ENCODE results near the gene VEPH1.

The VEPH1 gene

DNA sequence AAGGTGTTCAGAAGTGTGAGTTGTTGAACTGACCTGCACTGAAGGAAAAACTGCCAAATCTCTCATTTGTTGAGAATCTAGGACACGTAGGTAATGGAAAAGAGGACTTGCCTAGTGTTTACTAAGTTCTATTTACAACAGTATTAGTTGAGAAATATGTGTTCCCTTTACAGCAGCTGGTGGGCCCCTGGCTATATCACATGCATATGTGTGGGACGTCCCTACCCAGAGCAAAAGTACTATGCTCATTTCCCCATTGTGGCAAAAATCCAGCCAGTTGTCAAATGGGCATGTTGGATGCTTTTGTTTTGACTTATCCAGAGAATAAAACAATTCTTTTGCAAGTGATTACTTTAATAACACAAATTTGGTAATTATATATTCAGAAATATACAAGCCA, 179.9 kb downstream of the VEPH1 start:
- Histone ChIP-seq H3K4me3 (ENCODE audit: low read depth, low read length) (no peak overlapping the region), H3K27me3 (ENCODE audit: control insufficient read depth, insufficient read depth, low read length) (no peaks in the 10 kb centered on the region), H3K9ac (ENCODE audit: low read length) (no peak overlapping the region), H3K27ac (ENCODE audit: low read depth, low read length) (no peak overlapping the region), H3K4me1 (ENCODE audit: control insufficient read depth, insufficient read depth, low read length) (no peaks in the 10 kb centered on the region), H3K9me3 (ENCODE audit: control insufficient read depth, insufficient read depth, low read depth, low read length) (no peaks in the 10 kb centered on the region), H3K36me3 (ENCODE audit: control insufficient read depth, insufficient read depth, low read length) (no peaks in the 10 kb centered on the region)

DNA sequence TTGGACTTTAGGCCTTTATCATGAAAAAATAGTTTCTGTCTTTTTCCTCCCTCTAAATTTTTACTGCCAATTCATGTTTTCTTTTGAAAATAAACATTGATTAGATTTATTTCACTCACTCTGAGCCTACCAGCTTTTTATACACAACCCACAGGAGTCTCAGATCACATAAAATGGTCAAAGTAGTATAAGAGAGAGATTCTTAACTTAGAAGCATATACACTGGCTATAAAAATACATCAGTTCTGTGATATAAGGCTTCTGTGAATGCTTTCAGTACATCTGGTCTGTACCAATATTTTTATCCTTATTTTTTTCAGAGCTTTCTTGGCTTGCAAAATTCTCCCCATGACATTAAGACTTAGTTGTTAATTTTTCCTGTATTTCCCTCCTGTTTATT, 183.5 kb downstream of the VEPH1 start:
- no peaks in the 10 kb centered on the region for H3K4me1 ChIP-seq (ENCODE audit: control insufficient read depth, insufficient read depth, low read length)
- H3K4me3 ChIP-seq (ENCODE audit: low read depth, low read length), result no peak overlapping the region
- no peak overlapping the region for H3K9ac ChIP-seq (ENCODE audit: low read length)
- H3K9me3 ChIP-seq (ENCODE audit: control insufficient read depth, insufficient read depth, low read depth, low read length), result no peaks in the 10 kb centered on the region
- no peaks in the 10 kb centered on the region for H3K36me3 ChIP-seq (ENCODE audit: control insufficient read depth, insufficient read depth, low read length)
- H3K27ac ChIP-seq (ENCODE audit: low read depth, low read length), result no peak overlapping the region
- H3K27me3 ChIP-seq (ENCODE audit: control insufficient read depth, insufficient read depth, low read length), result no peaks in the 10 kb centered on the region

DNA sequence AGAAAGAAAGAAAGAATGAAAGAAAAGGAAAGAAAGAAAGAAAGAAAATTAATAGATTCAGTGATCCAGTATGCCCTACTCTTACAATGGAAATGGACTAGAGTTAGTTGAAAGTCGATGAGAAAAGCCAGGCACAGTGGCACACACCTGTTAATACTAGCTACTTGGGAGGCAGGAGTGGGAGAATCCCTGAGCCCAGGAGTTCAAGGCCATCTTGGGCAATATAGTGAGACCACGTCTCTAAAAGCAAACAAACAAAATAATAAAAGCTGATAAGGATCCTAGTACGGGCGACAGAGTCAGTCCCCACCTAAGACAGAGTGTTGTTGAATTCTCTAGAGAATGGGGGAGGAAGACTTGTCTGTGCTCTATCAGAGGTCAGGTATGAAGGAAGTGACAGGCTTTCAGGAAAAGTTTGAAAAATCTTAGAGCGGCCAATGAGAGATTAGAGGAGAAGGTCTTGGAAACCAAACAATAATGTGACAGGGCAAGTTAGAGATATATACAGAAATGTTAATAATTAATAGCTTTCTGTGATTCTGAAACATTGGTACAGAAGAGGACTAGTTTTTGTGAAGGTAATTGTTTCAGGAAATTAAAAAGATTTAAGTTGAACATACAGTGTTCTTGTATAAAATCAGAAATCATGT, 184.5 kb downstream of the VEPH1 start:
- no peaks in the 10 kb centered on the region for H3K9me3 ChIP-seq (ENCODE audit: control insufficient read depth, insufficient read depth, low read depth, low read length)
- H3K27ac ChIP-seq (ENCODE audit: low read depth, low read length), result no peak overlapping the region
- H3K4me1 ChIP-seq (ENCODE audit: control insufficient read depth, insufficient read depth, low read length), result no peaks in the 10 kb centered on the region
- H3K27me3 ChIP-seq (ENCODE audit: control insufficient read depth, insufficient read depth, low read length), result no peaks in the 10 kb centered on the region
- no peak overlapping the region for H3K4me3 ChIP-seq (ENCODE audit: low read depth, low read length)
- H3K9ac ChIP-seq (ENCODE audit: low read length), result no peak overlapping the region
- H3K36me3 ChIP-seq (ENCODE audit: control insufficient read depth, insufficient read depth, low read length), result no peaks in the 10 kb centered on the region

DNA sequence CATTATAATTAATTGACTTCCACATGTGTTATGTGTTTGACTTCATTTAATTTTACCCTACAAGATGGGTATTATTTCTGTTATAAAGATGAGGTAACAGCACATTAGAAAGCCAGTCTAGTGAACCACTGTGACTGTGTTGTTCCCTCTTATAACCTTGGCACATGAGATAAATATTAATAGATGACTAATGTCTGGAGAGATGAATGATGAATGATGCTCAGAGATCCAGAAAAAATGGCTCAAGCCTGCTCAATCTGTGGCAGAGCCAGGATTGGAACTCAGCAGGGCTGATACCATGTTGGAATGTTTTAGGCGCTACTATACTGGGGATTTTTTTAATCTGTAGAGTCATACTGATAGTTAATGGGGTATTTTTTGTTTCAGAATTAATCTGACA, 185.3 kb downstream of the VEPH1 start:
- no peak overlapping the region for H3K27ac ChIP-seq (ENCODE audit: low read depth, low read length)

DNA sequence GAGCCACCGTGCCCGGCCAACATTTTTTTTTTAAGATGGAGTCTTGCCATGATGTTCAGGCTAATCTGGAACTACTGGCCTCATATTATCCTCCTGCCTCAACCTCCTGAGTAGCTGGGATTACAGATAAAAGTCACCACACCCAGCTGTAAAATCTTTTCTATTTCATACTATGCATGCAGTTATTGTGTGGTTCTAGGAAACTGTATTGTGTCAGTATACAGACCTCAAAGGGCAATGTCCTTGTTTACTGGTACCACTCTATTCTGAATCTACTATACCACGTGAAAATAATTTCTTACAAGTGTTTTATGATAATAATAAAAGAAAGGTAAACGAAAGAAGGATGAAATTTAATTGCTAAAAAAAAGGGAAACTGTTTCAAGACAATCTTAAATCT, 190.0 kb downstream of the VEPH1 start:
- H3K4me3 ChIP-seq (ENCODE audit: low read depth, low read length), result no peak overlapping the region
- no peak overlapping the region for H3K9ac ChIP-seq (ENCODE audit: low read length)
- H3K36me3 ChIP-seq (ENCODE audit: control insufficient read depth, insufficient read depth, low read length), result no peaks in the 10 kb centered on the region
- H3K9me3 ChIP-seq (ENCODE audit: control insufficient read depth, insufficient read depth, low read depth, low read length), result no peaks in the 10 kb centered on the region
- H3K27me3 ChIP-seq (ENCODE audit: control insufficient read depth, insufficient read depth, low read length), result no peaks in the 10 kb centered on the region
- no peak overlapping the region for H3K27ac ChIP-seq (ENCODE audit: low read depth, low read length)
- H3K4me1 ChIP-seq (ENCODE audit: control insufficient read depth, insufficient read depth, low read length), result no peaks in the 10 kb centered on the region

More for the DNA sequence above, 185.3 kb downstream of the VEPH1 start:
- Histone ChIP-seq H3K9ac (ENCODE audit: low read length) (no peak overlapping the region), H3K4me3 (ENCODE audit: low read depth, low read length) (no peak overlapping the region), H3K9me3 (ENCODE audit: control insufficient read depth, insufficient read depth, low read depth, low read length) (no peaks in the 10 kb centered on the region), H3K27me3 (ENCODE audit: control insufficient read depth, insufficient read depth, low read length) (no peaks in the 10 kb centered on the region), H3K4me1 (ENCODE audit: control insufficient read depth, insufficient read depth, low read length) (no peaks in the 10 kb centered on the region), H3K36me3 (ENCODE audit: control insufficient read depth, insufficient read depth, low read length) (no peaks in the 10 kb centered on the region)

DNA sequence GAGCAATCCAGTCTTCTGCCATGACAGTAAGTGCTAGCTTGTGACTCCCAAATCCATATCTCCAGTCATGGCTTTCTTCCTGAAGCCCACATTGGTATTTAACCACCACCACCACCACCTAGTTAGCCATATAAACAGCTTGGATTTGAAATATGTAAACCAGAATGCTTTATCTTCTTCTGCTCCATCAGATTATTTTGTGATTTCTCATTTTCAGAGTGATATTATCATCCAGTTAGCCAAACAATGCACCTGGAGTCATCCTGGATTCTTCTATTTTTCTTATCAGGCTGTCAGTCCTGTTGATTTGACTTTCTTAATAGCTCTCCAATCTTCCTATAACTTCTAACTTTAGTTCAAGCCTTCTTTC, 190.9 kb downstream of the VEPH1 start:
- Histone ChIP-seq H3K4me1 (ENCODE audit: control insufficient read depth, insufficient read depth, low read length) (no peaks in the 10 kb centered on the region), H3K4me3 (ENCODE audit: low read depth, low read length) (no peak overlapping the region), H3K27ac (ENCODE audit: low read depth, low read length) (no peak overlapping the region), H3K36me3 (ENCODE audit: control insufficient read depth, insufficient read depth, low read length) (no peaks in the 10 kb centered on the region), H3K9me3 (ENCODE audit: control insufficient read depth, insufficient read depth, low read depth, low read length) (no peaks in the 10 kb centered on the region), H3K27me3 (ENCODE audit: control insufficient read depth, insufficient read depth, low read length) (no peaks in the 10 kb centered on the region), H3K9ac (ENCODE audit: low read length) (no peak overlapping the region)

DNA sequence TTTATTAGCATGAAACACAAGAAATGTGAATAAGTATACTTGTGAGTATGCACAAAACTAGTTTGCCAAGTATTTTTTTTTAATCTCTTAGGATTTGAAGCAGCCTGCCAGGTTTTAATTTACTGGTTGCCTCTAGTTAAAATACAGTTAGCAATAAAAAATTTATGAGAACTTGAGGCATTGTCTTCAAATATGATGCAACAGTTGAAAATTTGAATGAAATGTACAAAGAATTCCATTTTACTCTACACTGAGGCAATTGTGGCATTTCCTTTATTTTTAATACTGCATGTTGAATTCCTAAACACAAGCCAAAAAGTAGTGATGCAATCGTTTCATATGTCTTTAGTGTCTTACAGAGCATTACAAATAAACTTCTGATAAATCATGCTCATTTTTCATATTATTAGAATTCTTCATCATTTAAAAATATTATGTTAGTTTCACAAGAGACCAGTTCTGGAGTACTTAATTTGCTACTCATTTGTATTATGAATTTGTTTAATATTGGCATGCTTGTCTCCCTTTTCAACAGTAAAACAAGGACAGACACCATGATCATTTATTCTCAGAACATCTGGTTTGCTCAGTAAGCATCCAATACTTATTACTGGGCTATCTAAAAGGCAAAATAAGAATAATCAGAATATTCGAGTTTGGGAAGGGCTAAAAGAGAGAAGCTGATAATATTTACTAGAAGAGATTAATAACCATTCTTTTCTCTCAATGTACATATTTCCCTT, 191.4 kb downstream of the VEPH1 start:
- H3K4me1 ChIP-seq (ENCODE audit: control insufficient read depth, insufficient read depth, low read length), result no peaks in the 10 kb centered on the region
- no peaks in the 10 kb centered on the region for H3K36me3 ChIP-seq (ENCODE audit: control insufficient read depth, insufficient read depth, low read length)
- no peak overlapping the region for H3K9ac ChIP-seq (ENCODE audit: low read length)
- no peaks in the 10 kb centered on the region for H3K9me3 ChIP-seq (ENCODE audit: control insufficient read depth, insufficient read depth, low read depth, low read length)
- H3K4me3 ChIP-seq (ENCODE audit: low read depth, low read length), result no peak overlapping the region
- H3K27me3 ChIP-seq (ENCODE audit: control insufficient read depth, insufficient read depth, low read length), result no peaks in the 10 kb centered on the region
- no peak overlapping the region for H3K27ac ChIP-seq (ENCODE audit: low read depth, low read length)

DNA sequence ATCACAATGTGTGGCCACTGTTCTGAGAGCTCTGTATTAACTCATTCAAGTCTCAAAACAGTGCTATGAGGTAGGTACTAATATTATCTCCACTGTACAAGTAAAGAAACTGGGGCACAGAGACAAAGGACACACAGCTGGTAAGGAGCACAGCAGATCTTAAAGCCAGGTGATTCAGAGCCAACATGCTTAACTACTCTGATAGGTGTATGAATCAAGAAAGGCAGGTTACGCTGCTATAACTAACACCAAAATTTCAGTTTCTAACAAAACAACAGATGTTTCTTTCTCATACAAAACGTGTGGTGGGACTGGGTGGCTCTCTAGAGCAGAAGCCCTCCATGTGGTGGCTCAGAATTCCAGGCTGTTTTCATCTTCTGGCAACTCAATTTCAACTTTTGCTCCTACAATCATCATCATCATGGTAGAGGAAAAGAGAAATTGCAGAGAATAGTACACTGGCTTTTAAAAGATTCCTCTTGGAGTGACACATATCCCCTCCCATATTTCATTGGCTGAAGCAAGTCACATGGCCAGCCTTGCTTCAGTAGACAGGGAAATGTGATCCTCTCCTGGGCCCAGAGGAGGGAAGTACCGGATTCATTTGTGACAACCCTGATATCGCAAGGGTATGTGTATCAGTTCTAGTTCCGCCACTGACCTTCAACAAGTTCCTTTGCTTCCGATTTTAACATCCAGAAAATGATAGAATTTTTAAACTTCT, 192.7 kb downstream of the VEPH1 start:
- Histone ChIP-seq H3K4me1 (ENCODE audit: control insufficient read depth, insufficient read depth, low read length) (no peaks in the 10 kb centered on the region), H3K27me3 (ENCODE audit: control insufficient read depth, insufficient read depth, low read length) (no peaks in the 10 kb centered on the region), H3K4me3 (ENCODE audit: low read depth, low read length) (no peak overlapping the region), H3K9ac (ENCODE audit: low read length) (no peak overlapping the region), H3K36me3 (ENCODE audit: control insufficient read depth, insufficient read depth, low read length) (no peaks in the 10 kb centered on the region), H3K27ac (ENCODE audit: low read depth, low read length) (no peak overlapping the region), H3K9me3 (ENCODE audit: control insufficient read depth, insufficient read depth, low read depth, low read length) (no peaks in the 10 kb centered on the region)

DNA sequence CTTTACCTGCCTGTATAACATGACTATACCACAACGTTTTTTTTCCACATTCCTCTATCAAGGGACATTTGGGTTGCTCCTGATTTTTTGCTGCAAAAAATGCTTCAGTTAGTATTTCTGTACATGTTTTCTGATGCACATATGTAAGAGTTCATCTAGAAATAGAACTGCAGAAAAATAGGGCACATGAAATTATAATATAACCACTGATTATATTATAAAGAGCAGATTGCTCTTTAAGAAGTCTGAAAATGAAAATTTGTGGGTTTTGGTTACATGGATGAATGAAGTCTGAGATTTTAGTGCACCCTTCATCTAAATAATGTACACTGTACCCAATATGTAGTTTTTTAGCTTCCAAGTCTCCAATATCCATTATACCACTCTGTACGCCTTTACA, 196.7 kb downstream of the VEPH1 start:
- H3K4me1 ChIP-seq (ENCODE audit: control insufficient read depth, insufficient read depth, low read length), result no peaks in the 10 kb centered on the region
- H3K27me3 ChIP-seq (ENCODE audit: control insufficient read depth, insufficient read depth, low read length), result no peaks in the 10 kb centered on the region
- no peaks in the 10 kb centered on the region for H3K36me3 ChIP-seq (ENCODE audit: control insufficient read depth, insufficient read depth, low read length)
- H3K9ac ChIP-seq (ENCODE audit: low read length), result no peak overlapping the region
- no peak overlapping the region for H3K4me3 ChIP-seq (ENCODE audit: low read depth, low read length)
- no peak overlapping the region for H3K27ac ChIP-seq (ENCODE audit: low read depth, low read length)
- no peaks in the 10 kb centered on the region for H3K9me3 ChIP-seq (ENCODE audit: control insufficient read depth, insufficient read depth, low read depth, low read length)

DNA sequence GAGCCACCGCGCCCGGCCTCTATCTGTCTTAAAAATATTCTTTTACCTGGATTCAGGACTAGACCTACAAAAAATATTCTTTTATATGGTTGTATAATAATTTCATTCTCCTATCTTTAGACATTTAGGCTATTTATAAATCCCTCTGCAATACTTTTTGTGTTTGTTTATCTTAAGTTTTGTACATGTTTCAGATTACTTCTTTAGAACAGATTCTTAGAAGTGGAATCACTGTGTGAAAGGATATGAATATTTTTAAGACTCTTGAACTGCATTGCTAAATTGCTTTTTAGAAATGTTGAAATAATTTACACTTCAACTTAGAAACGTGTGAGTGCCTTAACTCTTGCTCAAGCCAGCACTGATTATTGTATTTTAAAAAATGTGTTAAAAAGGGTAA, 197.8 kb downstream of the VEPH1 start:
- Histone ChIP-seq H3K4me3 (ENCODE audit: low read depth, low read length) (no peak overlapping the region), H3K9ac (ENCODE audit: low read length) (no peak overlapping the region), H3K4me1 (ENCODE audit: control insufficient read depth, insufficient read depth, low read length) (no peaks in the 10 kb centered on the region), H3K27ac (ENCODE audit: low read depth, low read length) (no peak overlapping the region), H3K27me3 (ENCODE audit: control insufficient read depth, insufficient read depth, low read length) (no peaks in the 10 kb centered on the region), H3K36me3 (ENCODE audit: control insufficient read depth, insufficient read depth, low read length) (no peaks in the 10 kb centered on the region), H3K9me3 (ENCODE audit: control insufficient read depth, insufficient read depth, low read depth, low read length) (no peaks in the 10 kb centered on the region)

DNA sequence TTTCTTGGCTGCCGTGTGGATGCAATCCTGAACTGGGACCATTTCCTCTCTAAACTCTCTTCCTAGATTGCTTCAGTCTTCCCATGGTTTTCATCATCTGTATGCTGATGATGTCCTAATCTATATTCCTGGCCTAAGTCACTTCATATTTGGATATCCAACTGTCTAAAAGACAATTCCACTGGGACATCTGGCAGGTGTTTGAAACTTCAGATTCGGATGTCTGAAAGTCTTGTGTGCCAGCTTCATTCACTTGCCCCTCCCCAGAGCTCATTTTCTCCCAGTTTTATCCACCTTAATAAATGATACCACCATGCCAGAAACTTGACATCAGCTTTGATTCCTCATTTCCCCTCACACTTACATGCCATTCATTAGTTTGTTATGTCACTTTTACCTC, 201.5 kb downstream of the VEPH1 start:
- Histone ChIP-seq H3K4me1 (ENCODE audit: control insufficient read depth, insufficient read depth, low read length) (no peaks in the 10 kb centered on the region), H3K27ac (ENCODE audit: low read depth, low read length) (no peak overlapping the region), H3K9ac (ENCODE audit: low read length) (no peak overlapping the region), H3K9me3 (ENCODE audit: control insufficient read depth, insufficient read depth, low read depth, low read length) (no peaks in the 10 kb centered on the region), H3K27me3 (ENCODE audit: control insufficient read depth, insufficient read depth, low read length) (no peaks in the 10 kb centered on the region), H3K36me3 (ENCODE audit: control insufficient read depth, insufficient read depth, low read length) (no peaks in the 10 kb centered on the region), H3K4me3 (ENCODE audit: low read depth, low read length) (no peak overlapping the region)
